Natural killer cell treated with Interleukin-12 subunit alpha and Interleukin-12 subunit beta and Interleukin-15 and Interleukin-18, amount 100 ng/mL, for 72 hours (primary cell): Measurements from ENCODE around the gene PRXL2C. TPM values are rescaled to one million over a fixed set of nuclear protein-coding genes. Genes with fewer than 3 reads are reported as not detected.
"Not testable (repeated sequence)": the region's sequence is repeated elsewhere in the genome, so short reads cannot be mapped to it uniquely, and the experiment has no call there.

ENCODE experiments used
- ATAC-seq, 2 donors: fragments of 150-1000 bp; cut with Tn5 transposase in 1 of 2; sonication (Bioruptor Pico), chemical (Tn5 transposase) in 1 of 2; 2 replicates each; pipeline ENCODE4 v1.10.0; 2021
- DNase-seq: peaks from one replicate; pipeline ENCODE4 v3.0.0; 2022; ENCODE audit warnings: low spot score
- H3K27ac Mint-ChIP-seq, 2 donors: 1 replicate in 1 of 2; 2 replicates in 1 of 2; pipeline ENCODE4 v1.8.0; 2022; ENCODE audit warnings: mixed read lengths in 2 of 2, mild to moderate bottlenecking in 1 of 2, moderate library complexity in 1 of 2
- H3K27me3 Mint-ChIP-seq, 2 donors: 1 replicate in 1 of 2; 2 replicates in 1 of 2; pipeline ENCODE4 v1.8.0; 2022; ENCODE audit warnings: mixed read lengths in 2 of 2
- H3K36me3 Mint-ChIP-seq: one replicate; pipeline ENCODE4 v1.8.0; 2022; ENCODE audit warnings: mixed read lengths
- H3K4me1 Mint-ChIP-seq, 2 donors: 1 replicate in 1 of 2; 2 replicates in 1 of 2; pipeline ENCODE4 v1.8.0; 2022; ENCODE audit warnings: low read depth in 2 of 2, mixed read lengths in 2 of 2, mild to moderate bottlenecking in 1 of 2
- H3K4me3 Mint-ChIP-seq: one replicate; pipeline ENCODE4 v1.8.0; 2022; ENCODE audit warnings: mixed read lengths
- H3K9me3 Mint-ChIP-seq: 2 replicates; pipeline ENCODE4 v1.8.0; 2022; ENCODE audit warnings: mixed read lengths
- total RNA-seq, 2 donors: library from RNA; stranded (reverse); gene quantifications; one replicate each; pipeline ENCODE4 v1.2.3, GENCODE V29; 2022

PRXL2C gene
- total RNA-seq, 2 donors from 2014 or later = 2.5 to 4.8 TPM

DNA sequence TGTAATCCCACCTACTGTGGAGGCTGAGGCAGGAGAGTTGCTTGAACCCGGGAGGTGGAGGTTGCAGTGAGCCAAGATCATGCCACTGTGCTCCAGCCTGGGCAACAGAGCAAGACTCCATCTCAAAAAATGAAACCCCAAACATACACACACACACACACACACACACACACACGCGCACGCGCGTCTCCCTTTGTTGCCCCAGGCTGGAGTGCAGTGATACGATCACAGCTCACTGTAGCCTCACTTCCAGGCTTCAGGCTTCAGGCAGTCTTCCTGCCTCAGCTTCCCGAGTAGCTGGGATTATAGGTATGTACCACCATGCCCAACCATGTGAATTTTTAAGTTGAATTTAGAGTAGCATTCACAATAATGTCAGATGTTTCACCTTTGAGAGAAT, 21.5 kb downstream of the PRXL2C start:
- not testable (repeated sequence) for ATAC-seq, H3K9me3 Mint-ChIP-seq, H3K4me1 Mint-ChIP-seq, H3K27ac Mint-ChIP-seq, DNase-seq, H3K36me3 Mint-ChIP-seq, H3K4me3 Mint-ChIP-seq
- H3K27me3 Mint-ChIP-seq = peaks cover 14 to 17% of the 10 kb centered on the region in 2 donors

DNA sequence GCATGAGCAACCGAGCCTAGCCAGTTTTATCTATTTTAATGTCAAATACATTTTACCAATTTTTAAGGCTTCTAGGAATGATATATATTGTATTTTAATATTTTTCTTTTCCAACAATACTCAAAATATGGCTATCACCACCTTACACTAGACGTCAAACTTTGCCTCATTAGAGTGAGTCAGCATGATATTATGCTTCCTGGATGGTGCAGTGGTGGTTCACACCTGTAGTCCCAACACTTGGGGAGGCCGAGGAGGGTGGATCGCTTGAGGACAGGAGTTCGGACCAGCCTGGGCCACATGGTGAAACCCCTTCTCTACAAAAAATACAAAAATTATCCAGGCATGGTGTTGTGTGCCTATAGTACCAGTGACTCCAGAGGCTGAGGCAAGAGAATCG, 28.2 kb downstream of the PRXL2C start:
- DNase-seq = no peak
- ATAC-seq = no peak
- peaks cover 13 to 15% of the 10 kb centered on the region in 2 donors for H3K27me3 Mint-ChIP-seq
- H3K4me3 Mint-ChIP-seq = no peak overlapping the region
- no peak overlapping the region for H3K27ac Mint-ChIP-seq
- H3K36me3 Mint-ChIP-seq = no peaks in the 10 kb centered on the region
- H3K4me1 Mint-ChIP-seq = peaks cover 0 to 5% of the 10 kb centered on the region in 2 donors
- H3K9me3 Mint-ChIP-seq = no peaks in the 10 kb centered on the region

DNA sequence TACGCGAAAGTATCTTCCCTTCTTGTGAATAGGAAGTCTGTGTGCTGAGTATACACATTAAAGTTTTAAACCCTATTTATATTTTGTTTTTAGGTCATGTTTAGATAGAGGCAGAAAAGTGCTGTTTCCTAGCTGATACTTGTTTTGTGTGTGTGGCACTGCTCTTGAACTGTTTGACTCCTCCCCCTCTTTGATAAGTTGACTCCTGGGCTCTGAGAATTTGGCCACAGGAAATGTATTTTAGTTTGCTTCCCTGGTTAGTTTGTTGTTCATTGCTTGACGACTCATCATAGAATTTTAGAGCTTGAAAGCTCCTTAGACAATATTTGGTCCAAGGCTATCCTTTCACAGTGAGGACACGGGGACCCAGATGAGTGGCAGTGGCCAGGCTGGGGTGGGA, 33.5 kb downstream of the PRXL2C start:
- H3K27ac Mint-ChIP-seq = no peak overlapping the region
- no peak for DNase-seq

DNA sequence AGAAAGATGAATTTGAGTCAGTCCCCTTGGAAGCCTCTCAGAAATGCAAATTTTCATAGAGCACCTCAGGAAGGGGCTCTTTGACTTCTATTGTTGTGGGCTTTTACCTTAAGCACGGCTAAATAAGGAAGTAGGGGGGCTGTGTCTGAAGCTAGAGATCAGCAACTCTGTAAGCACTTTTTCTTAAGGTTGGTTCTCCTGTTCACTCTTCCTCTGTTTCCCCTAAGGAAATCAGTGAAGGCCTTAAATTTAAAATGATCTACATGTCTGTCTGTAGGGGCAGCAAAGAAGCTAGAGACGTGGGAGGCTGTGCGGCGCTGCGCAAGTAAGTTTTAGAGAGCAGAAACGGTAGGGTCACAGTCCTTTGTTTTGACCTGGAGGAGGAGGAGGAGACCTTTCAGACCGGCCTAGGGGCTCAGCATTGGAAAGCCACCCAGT, 34.3 kb downstream of the PRXL2C start:
- H3K4me3 Mint-ChIP-seq = peak overlapping the region; percentile 59
- DNase-seq = no peak
- no peaks in the 10 kb centered on the region for H3K9me3 Mint-ChIP-seq
- ATAC-seq = no peak
- peaks cover 0 to 5% of the 10 kb centered on the region in 2 donors for H3K4me1 Mint-ChIP-seq
- no peak overlapping the region for H3K27ac Mint-ChIP-seq
- H3K36me3 Mint-ChIP-seq = no peaks in the 10 kb centered on the region
- peaks cover 24 to 31% of the 10 kb centered on the region in 2 donors for H3K27me3 Mint-ChIP-seq

More for the DNA sequence above, 33.5 kb downstream of the PRXL2C start:
- H3K4me1 Mint-ChIP-seq = peaks cover 0 to 5% of the 10 kb centered on the region in 2 donors
- peaks cover 22 to 30% of the 10 kb centered on the region in 2 donors for H3K27me3 Mint-ChIP-seq
- no peaks in the 10 kb centered on the region for H3K9me3 Mint-ChIP-seq
- no peak for ATAC-seq
- no peaks in the 10 kb centered on the region for H3K36me3 Mint-ChIP-seq
- no peak overlapping the region for H3K4me3 Mint-ChIP-seq

DNA sequence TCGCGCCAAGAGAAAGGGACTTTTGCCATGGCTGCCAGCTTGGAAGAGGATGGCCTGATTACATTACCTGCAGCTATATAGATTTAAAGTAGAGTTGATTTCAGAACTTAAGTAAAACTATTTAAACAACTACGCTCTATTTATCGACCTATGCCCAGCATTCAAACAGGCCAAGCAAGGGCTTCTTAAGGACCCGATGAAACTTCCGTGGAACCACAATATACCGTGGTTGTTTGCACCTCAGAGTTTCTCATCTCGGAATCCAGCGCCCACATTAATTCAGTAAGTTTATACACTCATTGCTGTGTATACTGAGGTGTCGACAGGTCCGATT, 35.0 kb downstream of the PRXL2C start:
- Mint-ChIP-seq H3K4me3 (peak overlapping the region; percentile 59), H3K27me3 (peaks cover 29 to 36% of the 10 kb centered on the region in 2 donors), H3K9me3 (no peaks in the 10 kb centered on the region), H3K27ac (no peak overlapping the region), H3K36me3 (no peaks in the 10 kb centered on the region), H3K4me1 (peaks cover 0 to 5% of the 10 kb centered on the region in 2 donors)
- DNase-seq = no peak
- ATAC-seq = no peak

DNA sequence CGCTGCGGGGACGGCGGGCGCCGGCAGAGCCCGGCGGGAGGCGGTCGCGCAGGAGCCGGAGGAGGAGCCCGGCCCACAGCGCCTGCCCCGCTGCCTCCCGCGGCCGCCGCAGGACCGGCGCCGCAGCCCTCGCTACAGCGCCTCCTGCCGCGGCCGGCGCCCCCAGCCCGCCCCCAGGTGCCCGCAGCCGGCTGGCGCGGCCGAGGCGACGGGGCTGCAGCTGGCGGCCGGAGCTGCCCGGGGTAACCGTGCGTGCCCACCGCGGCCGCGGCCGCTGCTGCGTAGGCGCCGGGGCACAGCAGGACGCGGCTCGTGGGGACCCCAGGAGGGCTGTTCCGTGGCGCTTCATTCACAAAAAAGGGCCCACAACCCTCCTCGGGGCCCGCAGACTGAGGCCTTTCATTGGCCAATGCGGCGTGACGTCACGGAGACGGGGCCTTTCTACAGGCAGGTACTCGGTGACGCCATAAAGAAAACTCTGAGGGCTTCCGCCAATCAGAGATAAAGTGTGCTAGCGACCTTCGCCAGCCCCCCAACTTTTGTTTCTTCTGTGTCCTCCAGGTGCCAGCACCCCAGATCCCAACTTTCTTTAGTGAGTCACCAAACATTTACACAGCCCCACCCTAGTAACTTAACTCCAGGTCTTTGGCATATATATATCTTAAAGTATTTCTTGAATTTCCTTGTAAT, 35.5 kb downstream of the PRXL2C start, which contains the start of gene CDC14B:
Gene CDC14B (minus strand): TSS at position 353 of the 690 bp plus-strand sequence. CDS start 465 bp downstream, outside the sequence.
- Mint-ChIP-seq H3K27ac (no peak within 1 kb of the TSS), H3K9me3 (no peaks in the 10 kb centered on the region), H3K27me3 (peaks cover 33 to 41% of the 10 kb centered on the region in 2 donors), H3K36me3 (no peaks in the 10 kb centered on the region), H3K4me3 (peak within 1 kb of the TSS; percentile 59), H3K4me1 (peaks cover 0 to 5% of the 10 kb centered on the region in 2 donors)
- DNase-seq = peak; percentile 75
- peak; percentile 88 to 89 for ATAC-seq

DNA sequence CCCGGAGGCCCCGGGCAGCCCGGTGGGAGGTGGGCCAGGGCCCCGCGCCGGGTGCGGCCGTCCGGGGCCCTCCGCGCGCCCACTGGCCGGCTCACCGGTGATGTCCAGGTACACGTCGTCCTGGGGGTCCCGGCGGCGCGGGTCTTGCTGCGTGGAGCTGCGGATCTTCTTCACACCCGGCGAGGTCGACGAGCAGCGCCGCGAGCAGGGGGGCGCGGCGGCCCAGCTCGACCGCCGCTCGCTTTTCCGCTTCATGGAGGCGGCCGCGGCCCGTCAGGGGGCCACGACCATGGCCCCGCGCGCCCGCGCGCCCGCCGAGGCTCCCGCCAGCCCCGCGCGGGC, 36.0 kb downstream of the PRXL2C start:
- Mint-ChIP-seq H3K9me3 (no peaks in the 10 kb centered on the region), H3K27me3 (peaks cover 34 to 41% of the 10 kb centered on the region in 2 donors), H3K27ac (no peak overlapping the region), H3K4me1 (peaks cover 0 to 5% of the 10 kb centered on the region in 2 donors), H3K4me3 (no peak overlapping the region), H3K36me3 (no peaks in the 10 kb centered on the region)
- DNase-seq (no peak), ATAC-seq (peak in 1 of 2 donors; percentile 28)

DNA sequence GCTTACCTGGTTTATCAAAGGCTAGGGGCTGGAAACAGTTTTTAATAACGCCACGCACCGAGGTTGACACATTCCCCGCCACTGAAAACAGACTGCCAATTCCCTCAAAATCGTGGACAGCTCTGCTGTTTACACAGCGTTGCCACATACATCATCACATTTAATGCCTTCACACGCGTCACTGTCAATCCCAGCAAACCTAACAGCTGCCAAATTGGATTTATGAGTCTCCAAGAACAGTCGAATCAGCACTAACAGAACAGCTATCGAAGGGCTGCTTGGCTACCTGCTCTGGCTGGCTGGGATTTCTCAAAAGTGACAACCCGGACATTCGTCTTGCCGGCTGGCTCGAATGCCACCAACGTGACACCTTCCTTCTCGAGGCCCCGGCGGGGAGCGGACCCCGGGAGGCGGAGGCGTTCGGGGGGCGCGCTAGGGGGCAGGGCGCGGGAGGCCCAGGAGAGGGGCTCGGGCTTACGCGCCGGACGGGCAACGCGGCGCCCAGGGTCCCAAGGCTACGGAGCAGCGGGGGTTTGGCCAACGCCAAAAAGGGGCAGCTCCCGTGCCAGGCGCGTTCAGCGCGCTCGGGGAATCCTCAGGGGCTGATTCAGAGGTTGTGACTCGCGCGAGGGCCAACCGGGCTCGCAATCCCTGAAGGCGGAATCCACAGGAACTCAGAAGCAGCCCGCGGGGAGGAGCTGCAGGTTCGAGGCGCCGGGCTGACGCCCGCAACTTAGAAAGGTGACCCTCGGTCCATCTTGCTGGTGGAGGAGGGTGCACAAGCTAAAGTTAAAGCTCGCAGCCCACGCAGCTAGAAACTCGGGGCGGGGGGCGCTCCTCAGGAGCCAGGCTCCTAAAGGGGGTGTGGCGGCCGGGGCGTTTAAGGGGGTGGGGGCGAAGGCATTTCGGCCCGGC, 36.7 kb downstream of the PRXL2C start:
- peak in 1 of 2 donors; percentile 18 for ATAC-seq

DNA sequence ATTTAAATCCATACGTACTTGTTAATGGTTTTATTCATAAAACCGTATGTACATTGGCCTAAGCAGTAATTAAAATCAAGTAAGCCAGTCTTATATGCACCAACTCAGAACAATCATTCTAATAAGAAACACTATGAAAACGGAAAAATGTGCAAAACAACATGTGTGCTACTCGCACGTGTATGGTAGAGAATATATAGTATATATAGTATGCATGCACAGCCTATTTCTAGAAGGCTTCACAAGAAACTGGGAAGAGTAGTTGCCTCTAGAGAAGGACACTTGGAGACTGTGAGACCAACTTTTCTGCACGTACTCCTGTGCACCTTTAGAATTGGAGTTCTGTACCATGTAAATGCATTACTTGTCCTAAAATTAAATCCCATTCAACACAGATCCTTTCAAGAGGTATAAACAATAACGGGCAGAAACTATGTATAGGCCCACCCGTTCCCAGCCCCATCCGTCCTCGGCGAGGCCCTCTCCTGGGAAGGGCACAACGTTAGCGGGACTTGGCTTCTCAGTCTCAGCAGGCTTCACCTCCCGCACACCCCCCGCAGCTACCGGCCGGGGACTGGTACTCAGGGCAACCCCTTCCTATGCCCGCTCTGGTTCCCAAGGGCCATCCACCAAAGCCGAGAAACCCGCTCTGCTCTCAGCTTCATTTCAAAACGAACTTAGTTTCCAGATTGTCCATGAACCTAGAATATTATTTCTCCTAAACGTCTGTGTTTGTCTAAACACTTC, 37.5 kb downstream of the PRXL2C start:
- Mint-ChIP-seq H3K36me3 (no peaks in the 10 kb centered on the region), H3K27ac (no peak overlapping the region), H3K4me3 (peak overlapping the region; percentile 40), H3K4me1 (peaks cover 0 to 5% of the 10 kb centered on the region in 2 donors), H3K27me3 (peaks cover 40 to 54% of the 10 kb centered on the region in 2 donors), H3K9me3 (no peaks in the 10 kb centered on the region)
- no peak for DNase-seq
- ATAC-seq = no peak

More for the DNA sequence above, 36.7 kb downstream of the PRXL2C start:
- Mint-ChIP-seq H3K4me3 (peak overlapping the region; percentile 40), H3K27me3 (peaks cover 35 to 45% of the 10 kb centered on the region in 2 donors), H3K27ac (no peak overlapping the region), H3K9me3 (no peaks in the 10 kb centered on the region), H3K36me3 (no peaks in the 10 kb centered on the region), H3K4me1 (peaks cover 0 to 5% of the 10 kb centered on the region in 2 donors)
- DNase-seq = no peak

DNA sequence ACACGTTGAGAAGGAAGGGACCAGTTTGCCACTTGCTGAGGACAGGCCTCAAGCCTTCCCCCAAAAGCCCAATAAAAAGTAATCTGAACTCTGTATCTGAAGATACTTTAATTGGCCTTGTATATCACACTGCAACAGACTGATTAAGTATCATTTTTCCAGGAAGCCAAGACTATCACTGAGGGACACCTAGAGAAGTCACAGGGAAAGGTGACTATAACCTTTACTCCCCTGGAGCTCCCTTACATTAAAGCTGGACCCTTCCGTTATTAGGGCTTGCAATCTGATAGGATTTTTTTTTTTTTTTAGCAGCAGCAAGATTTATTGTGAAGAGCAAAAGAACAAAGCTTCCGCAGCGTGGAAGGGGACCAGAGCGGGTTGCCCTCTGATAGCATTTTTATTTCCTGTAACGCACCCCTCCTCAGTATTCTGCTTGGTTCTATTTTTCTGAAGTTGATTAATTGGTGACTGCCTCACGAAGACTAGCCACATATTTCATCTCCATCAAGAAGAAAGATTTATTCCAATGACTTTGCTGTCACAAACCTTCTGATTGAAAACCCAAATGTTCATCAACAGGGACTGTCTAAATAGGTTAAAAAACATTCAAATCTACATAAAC, 38.2 kb downstream of the PRXL2C start:
- Mint-ChIP-seq H3K36me3 (no peaks in the 10 kb centered on the region), H3K27ac (no peak overlapping the region), H3K4me3 (peak overlapping the region; percentile 33), H3K9me3 (no peaks in the 10 kb centered on the region), H3K4me1 (peaks cover 0 to 5% of the 10 kb centered on the region in 2 donors), H3K27me3 (peaks cover 45 to 60% of the 10 kb centered on the region in 2 donors)
- ATAC-seq = no peak
- no peak for DNase-seq

DNA sequence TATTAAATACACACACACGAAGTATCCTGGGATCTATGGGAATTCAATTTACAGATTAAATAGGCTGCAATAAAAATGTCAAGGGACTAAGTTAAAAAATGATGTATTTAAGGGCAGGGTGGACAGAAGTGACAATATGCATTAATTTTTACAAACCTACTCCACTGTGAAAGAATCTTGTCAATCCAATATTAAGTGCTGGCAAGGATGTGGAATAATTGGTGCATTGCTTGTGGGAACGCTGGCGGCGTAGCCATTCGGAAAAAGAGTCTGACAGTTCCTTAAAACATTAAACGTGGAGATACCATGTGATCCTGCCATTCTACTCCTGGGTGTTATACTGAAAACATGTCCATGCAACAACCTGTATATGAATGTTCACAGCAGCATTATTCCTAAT, 39.7 kb downstream of the PRXL2C start:
- H3K36me3 Mint-ChIP-seq = no peaks in the 10 kb centered on the region
- ATAC-seq (no peak), DNase-seq (no peak)
- peaks cover 0 to 8% of the 10 kb centered on the region in 2 donors for H3K4me1 Mint-ChIP-seq
- peaks cover 45 to 67% of the 10 kb centered on the region in 2 donors for H3K27me3 Mint-ChIP-seq
- H3K9me3 Mint-ChIP-seq = no peaks in the 10 kb centered on the region
- H3K27ac Mint-ChIP-seq = no peak overlapping the region
- H3K4me3 Mint-ChIP-seq = no peak overlapping the region

DNA sequence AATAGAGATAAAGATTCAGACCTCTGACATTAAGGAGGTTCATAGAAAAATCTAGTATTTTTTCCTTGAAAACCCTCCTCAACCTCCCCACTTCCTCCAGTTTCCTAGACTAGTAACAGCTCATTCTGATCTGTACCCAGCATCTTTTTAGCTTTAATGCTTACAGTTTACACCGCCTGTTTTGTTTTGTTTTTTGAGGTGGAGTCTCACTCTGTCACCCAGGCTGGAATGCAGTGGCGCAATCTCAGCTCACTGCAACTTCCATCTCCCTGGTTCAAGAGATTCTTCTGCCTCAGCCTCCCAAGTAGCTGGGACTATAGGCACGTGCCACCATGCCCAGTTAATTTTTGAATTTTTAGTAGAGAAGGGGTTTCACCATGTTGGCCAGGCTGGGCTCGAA, 40.5 kb downstream of the PRXL2C start:
- not testable (repeated sequence) for H3K9me3 Mint-ChIP-seq, DNase-seq, H3K4me3 Mint-ChIP-seq, H3K27ac Mint-ChIP-seq, ATAC-seq, H3K36me3 Mint-ChIP-seq, H3K4me1 Mint-ChIP-seq
- H3K27me3 Mint-ChIP-seq = peaks cover 42 to 67% of the 10 kb centered on the region in 2 donors

DNA sequence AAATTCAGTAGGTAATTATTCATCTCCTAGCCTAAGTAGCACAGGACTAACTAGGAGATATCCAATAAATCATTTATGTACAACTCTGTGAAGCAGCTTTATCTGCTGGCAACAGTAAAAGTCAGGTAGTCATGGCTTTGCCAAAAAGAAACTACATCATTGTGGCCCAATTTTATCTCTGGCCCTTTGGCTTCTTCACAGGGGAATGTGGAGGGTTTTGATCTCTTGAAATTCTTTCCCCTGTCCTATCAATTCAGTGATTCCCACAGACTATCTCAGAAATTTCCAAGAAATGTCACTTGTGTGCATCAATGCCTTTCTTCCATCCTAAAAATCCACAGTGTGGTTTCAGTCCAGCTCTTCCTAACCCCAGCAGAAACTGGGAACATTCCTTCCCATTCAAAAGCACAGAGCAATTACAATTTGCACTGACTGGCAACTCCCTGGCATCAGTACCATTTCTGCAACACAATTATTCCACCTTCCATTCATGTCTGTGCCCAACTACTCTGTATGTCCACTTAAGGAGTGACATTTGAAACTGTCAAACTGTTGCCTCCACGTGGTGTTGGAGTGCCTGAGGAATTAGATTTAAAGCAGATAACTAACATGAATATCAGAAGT, 42.0 kb downstream of the PRXL2C start:
- Mint-ChIP-seq H3K27ac (no peak overlapping the region), H3K4me1 (peaks cover 0 to 5% of the 10 kb centered on the region in 2 donors), H3K4me3 (no peak overlapping the region), H3K27me3 (peaks cover 40 to 78% of the 10 kb centered on the region in 2 donors), H3K36me3 (no peaks in the 10 kb centered on the region), H3K9me3 (no peaks in the 10 kb centered on the region)
- DNase-seq = no peak
- ATAC-seq = no peak
